Natural killer cell treated with Interleukin-12 subunit alpha and Interleukin-12 subunit beta and Interleukin-15 and Interleukin-18, amount 100 ng/mL, for 72 hours (primary cell): Measurements from ENCODE around the gene PGPEP1. TPM values are rescaled to one million over a fixed set of nuclear protein-coding genes. Genes with fewer than 3 reads are reported as not detected.
"Not testable (repeated sequence)": the region's sequence is repeated elsewhere in the genome, so short reads cannot be mapped to it uniquely, and the experiment has no call there.

ENCODE experiments used
- ATAC-seq, 2 donors: fragments of 150-1000 bp; cut with Tn5 transposase in 1 of 2; sonication (Bioruptor Pico), chemical (Tn5 transposase) in 1 of 2; 2 replicates each; pipeline ENCODE4 v1.10.0; 2021
- DNase-seq: peaks from one replicate; pipeline ENCODE4 v3.0.0; 2022; ENCODE audit warnings: low spot score
- H3K27ac Mint-ChIP-seq, 2 donors: 1 replicate in 1 of 2; 2 replicates in 1 of 2; pipeline ENCODE4 v1.8.0; 2022; ENCODE audit warnings: mixed read lengths in 2 of 2, mild to moderate bottlenecking in 1 of 2, moderate library complexity in 1 of 2
- H3K27me3 Mint-ChIP-seq, 2 donors: 1 replicate in 1 of 2; 2 replicates in 1 of 2; pipeline ENCODE4 v1.8.0; 2022; ENCODE audit warnings: mixed read lengths in 2 of 2
- H3K36me3 Mint-ChIP-seq: one replicate; pipeline ENCODE4 v1.8.0; 2022; ENCODE audit warnings: mixed read lengths
- H3K4me1 Mint-ChIP-seq, 2 donors: 1 replicate in 1 of 2; 2 replicates in 1 of 2; pipeline ENCODE4 v1.8.0; 2022; ENCODE audit warnings: low read depth in 2 of 2, mixed read lengths in 2 of 2, mild to moderate bottlenecking in 1 of 2
- H3K4me3 Mint-ChIP-seq: one replicate; pipeline ENCODE4 v1.8.0; 2022; ENCODE audit warnings: mixed read lengths
- H3K9me3 Mint-ChIP-seq: 2 replicates; pipeline ENCODE4 v1.8.0; 2022; ENCODE audit warnings: mixed read lengths
- total RNA-seq, 2 donors: library from RNA; stranded (reverse); gene quantifications; one replicate each; pipeline ENCODE4 v1.2.3, GENCODE V29; 2022

PGPEP1 gene
- total RNA-seq, 2 donors from 2014 or later, result 42.1 to 50.7 TPM

GRCh38 chr19:18312092-18312534 lies 28.3 kb upstream of the PGPEP1 start:
- H3K4me3 Mint-ChIP-seq, result no peak overlapping the region
- H3K4me1 Mint-ChIP-seq, result peaks cover 0 to 21% of the 10 kb centered on the region in 2 donors
- H3K36me3 Mint-ChIP-seq, result no peaks in the 10 kb centered on the region
- H3K27me3 Mint-ChIP-seq, result no peaks in the 10 kb centered on the region
- H3K27ac Mint-ChIP-seq, result no peak overlapping the region
- DNase-seq (no peak), ATAC-seq (peak in 1 of 2 donors; percentile 17)
- no peaks in the 10 kb centered on the region for H3K9me3 Mint-ChIP-seq

- Mint-ChIP-seq H3K27ac (peak overlapping the region in 1 of 2 donors; percentile 51), H3K9me3 (no peaks in the 10 kb centered on the region), H3K27me3 (no peaks in the 10 kb centered on the region), H3K4me1 (peaks cover 5 to 26% of the 10 kb centered on the region in 2 donors), H3K36me3 (no peaks in the 10 kb centered on the region), H3K4me3 (no peak overlapping the region)
- ATAC-seq (no peak), DNase-seq (no peak)
Observed at GRCh38 chr19:18313398-18313797, 27.0 kb upstream of the PGPEP1 start.

- no peaks in the 10 kb centered on the region for H3K27me3 Mint-ChIP-seq
- H3K36me3 Mint-ChIP-seq, result no peaks in the 10 kb centered on the region
- H3K4me1 Mint-ChIP-seq, result peaks cover 39 to 49% of the 10 kb centered on the region in 2 donors
- H3K4me3 Mint-ChIP-seq, result peak overlapping the region; percentile 81
- peak overlapping the region; percentile 91 to 98 for H3K27ac Mint-ChIP-seq
- H3K9me3 Mint-ChIP-seq, result no peaks in the 10 kb centered on the region
- DNase-seq (peak; percentile 76), ATAC-seq (peak; percentile 41 to 45)
Observed at GRCh38 chr19:18317961-18318800, 22.2 kb upstream of the PGPEP1 start.

GRCh38 chr19:18319591-18320135 lies 20.7 kb upstream of the PGPEP1 start:
- Mint-ChIP-seq H3K4me1 (peaks cover 51 to 57% of the 10 kb centered on the region in 2 donors), H3K9me3 (no peaks in the 10 kb centered on the region), H3K36me3 (no peaks in the 10 kb centered on the region), H3K4me3 (peak overlapping the region; percentile 70), H3K27ac (peak overlapping the region; percentile 91 to 98), H3K27me3 (no peaks in the 10 kb centered on the region)
- no peak for DNase-seq
- ATAC-seq, result no peak

GRCh38 chr19:18320865-18321733 lies 19.3 kb upstream of the PGPEP1 start:
- no peak for DNase-seq
- peaks cover 50 to 51% of the 10 kb centered on the region in 2 donors for H3K4me1 Mint-ChIP-seq
- H3K27me3 Mint-ChIP-seq, result no peaks in the 10 kb centered on the region
- H3K9me3 Mint-ChIP-seq, result no peaks in the 10 kb centered on the region
- peak overlapping the region; percentile 91 to 98 for H3K27ac Mint-ChIP-seq
- no peak for ATAC-seq
- no peaks in the 10 kb centered on the region for H3K36me3 Mint-ChIP-seq
- peak overlapping the region; percentile 99 for H3K4me3 Mint-ChIP-seq

GRCh38 chr19:18321734-18322102 lies 18.7 kb upstream of the PGPEP1 start:
- Mint-ChIP-seq H3K36me3 (no peaks in the 10 kb centered on the region), H3K9me3 (no peaks in the 10 kb centered on the region), H3K27ac (peak overlapping the region; percentile 91 to 98), H3K27me3 (no peaks in the 10 kb centered on the region), H3K4me1 (peaks cover 49 to 51% of the 10 kb centered on the region in 2 donors), H3K4me3 (peak overlapping the region; percentile 99)
- DNase-seq (no peak), ATAC-seq (no peak)

- H3K27me3 Mint-ChIP-seq, result no peaks in the 10 kb centered on the region
- no peaks in the 10 kb centered on the region for H3K36me3 Mint-ChIP-seq
- no peak for DNase-seq
- H3K4me3 Mint-ChIP-seq, result peak overlapping the region; percentile 99
- peaks cover 49 to 51% of the 10 kb centered on the region in 2 donors for H3K4me1 Mint-ChIP-seq
- ATAC-seq, result peak in 1 of 2 donors; percentile 19
- H3K27ac Mint-ChIP-seq, result peak overlapping the region; percentile 91 to 98
- no peaks in the 10 kb centered on the region for H3K9me3 Mint-ChIP-seq
Observed at GRCh38 chr19:18322318-18322758, 18.1 kb upstream of the PGPEP1 start.

GRCh38 chr19:18322759-18323460 lies 17.5 kb upstream of the PGPEP1 start, which contains the start of gene LSM4:
Gene LSM4, minus strand, starts transcription at chr19:18323076. Its CDS starts 56 bp downstream, at chr19:18323020.
- H3K9me3 Mint-ChIP-seq, result no peaks in the 10 kb centered on the region
- no peaks in the 10 kb centered on the region for H3K27me3 Mint-ChIP-seq
- peak within 1 kb of the TSS; percentile 91 to 98 for H3K27ac Mint-ChIP-seq
- peaks cover 45 to 50% of the 10 kb centered on the region in 2 donors for H3K4me1 Mint-ChIP-seq
- H3K36me3 Mint-ChIP-seq, result no peaks in the 10 kb centered on the region
- DNase-seq (peak; percentile 99), ATAC-seq (peak; percentile 97 to 98)
- peak within 1 kb of the TSS; percentile 99 for H3K4me3 Mint-ChIP-seq

- peak overlapping the region; percentile 99 for H3K4me3 Mint-ChIP-seq
- H3K36me3 Mint-ChIP-seq, result not testable (repeated sequence)
Observed at GRCh38 chr19:18324373-18324731, 16.0 kb upstream of the PGPEP1 start.

GRCh38 chr19:18326772-18327171 lies 13.6 kb upstream of the PGPEP1 start:
- no peaks in the 10 kb centered on the region for H3K27me3 Mint-ChIP-seq
- peaks cover 24 to 30% of the 10 kb centered on the region in 2 donors for H3K4me1 Mint-ChIP-seq
- no peak overlapping the region for H3K27ac Mint-ChIP-seq
- H3K4me3 Mint-ChIP-seq, result no peak overlapping the region
- H3K36me3 Mint-ChIP-seq, result no peaks in the 10 kb centered on the region
- ATAC-seq, result no peak
- no peaks in the 10 kb centered on the region for H3K9me3 Mint-ChIP-seq
- DNase-seq, result no peak

More at GRCh38 chr19:18324373-18324731, 16.0 kb upstream of the PGPEP1 start:
- Mint-ChIP-seq H3K4me1 (peaks cover 43 to 50% of the 10 kb centered on the region in 2 donors), H3K27ac (peak overlapping the region; percentile 91 to 98)
- DNase-seq, H3K27me3 Mint-ChIP-seq, H3K9me3 Mint-ChIP-seq, ATAC-seq: not testable (repeated sequence)

GRCh38 chr19:18328340-18329034 lies 11.9 kb upstream of the PGPEP1 start:
- DNase-seq, result peak; percentile 91
- Mint-ChIP-seq H3K9me3 (no peaks in the 10 kb centered on the region), H3K27ac (peak overlapping the region in 1 of 2 donors; percentile 69), H3K36me3 (no peaks in the 10 kb centered on the region), H3K4me3 (peak overlapping the region; percentile 59), H3K27me3 (no peaks in the 10 kb centered on the region), H3K4me1 (peaks cover 12 to 19% of the 10 kb centered on the region in 2 donors)
- ATAC-seq, result peak; percentile 98 to 99

- H3K27ac Mint-ChIP-seq, result peak overlapping the region in 1 of 2 donors; percentile 69
- H3K36me3 Mint-ChIP-seq, result no peaks in the 10 kb centered on the region
- peaks cover 7 to 13% of the 10 kb centered on the region in 2 donors for H3K4me1 Mint-ChIP-seq
- no peaks in the 10 kb centered on the region for H3K9me3 Mint-ChIP-seq
- peak overlapping the region; percentile 59 for H3K4me3 Mint-ChIP-seq
- no peaks in the 10 kb centered on the region for H3K27me3 Mint-ChIP-seq
- DNase-seq (no peak), ATAC-seq (no peak)
Observed at GRCh38 chr19:18329035-18329376, 11.4 kb upstream of the PGPEP1 start.
